Central memory CD8-positive, alpha-beta T cell (primary cell): Measurements from ENCODE around the gene PNRC1.
"Not testable (repeated sequence)": the region's sequence is repeated elsewhere in the genome, so short reads cannot be mapped to it uniquely, and the experiment has no call there.

Experiments
- ATAC-seq: fragments of 150-1000 bp; cut with Tn5 transposase; replicated peaks from 2 replicates; pipeline ENCODE4 v1.10.0; 2022; ENCODE audit warnings: mild to moderate bottlenecking, moderate FRiP score, moderate number of reproducible peaks; ENCODE audit not compliant: poor library complexity, severe bottlenecking; ENCODE audit errors: extremely low read depth
- DNase-seq, 2 donors: peaks; one replicate each; pipeline ENCODE4 v3.0.0; 2021; ENCODE audit warnings: low spot score in 2 of 2
- H3K27ac Mint-ChIP-seq: one replicate; pipeline ENCODE4 v1.8.0; 2022; ENCODE audit warnings: low read depth, mild to moderate bottlenecking, moderate library complexity, mixed read lengths
- H3K27me3 Mint-ChIP-seq: one replicate; pipeline ENCODE4 v1.8.0; 2022; ENCODE audit warnings: mixed read lengths
- H3K36me3 Mint-ChIP-seq: one replicate; pipeline ENCODE4 v1.8.0; 2022; ENCODE audit warnings: mild to moderate bottlenecking, moderate library complexity, mixed read lengths; ENCODE audit not compliant: insufficient read depth
- H3K4me1 Mint-ChIP-seq: one replicate; pipeline ENCODE4 v1.8.0; 2022; ENCODE audit warnings: mixed read lengths
- H3K4me3 Mint-ChIP-seq: one replicate; pipeline ENCODE4 v1.8.0; 2022; ENCODE audit warnings: mild to moderate bottlenecking, moderate library complexity, mixed read lengths
- H3K9me3 Mint-ChIP-seq: one replicate; pipeline ENCODE4 v1.8.0; 2022; ENCODE audit warnings: mixed read lengths

The PNRC1 gene

DNA sequence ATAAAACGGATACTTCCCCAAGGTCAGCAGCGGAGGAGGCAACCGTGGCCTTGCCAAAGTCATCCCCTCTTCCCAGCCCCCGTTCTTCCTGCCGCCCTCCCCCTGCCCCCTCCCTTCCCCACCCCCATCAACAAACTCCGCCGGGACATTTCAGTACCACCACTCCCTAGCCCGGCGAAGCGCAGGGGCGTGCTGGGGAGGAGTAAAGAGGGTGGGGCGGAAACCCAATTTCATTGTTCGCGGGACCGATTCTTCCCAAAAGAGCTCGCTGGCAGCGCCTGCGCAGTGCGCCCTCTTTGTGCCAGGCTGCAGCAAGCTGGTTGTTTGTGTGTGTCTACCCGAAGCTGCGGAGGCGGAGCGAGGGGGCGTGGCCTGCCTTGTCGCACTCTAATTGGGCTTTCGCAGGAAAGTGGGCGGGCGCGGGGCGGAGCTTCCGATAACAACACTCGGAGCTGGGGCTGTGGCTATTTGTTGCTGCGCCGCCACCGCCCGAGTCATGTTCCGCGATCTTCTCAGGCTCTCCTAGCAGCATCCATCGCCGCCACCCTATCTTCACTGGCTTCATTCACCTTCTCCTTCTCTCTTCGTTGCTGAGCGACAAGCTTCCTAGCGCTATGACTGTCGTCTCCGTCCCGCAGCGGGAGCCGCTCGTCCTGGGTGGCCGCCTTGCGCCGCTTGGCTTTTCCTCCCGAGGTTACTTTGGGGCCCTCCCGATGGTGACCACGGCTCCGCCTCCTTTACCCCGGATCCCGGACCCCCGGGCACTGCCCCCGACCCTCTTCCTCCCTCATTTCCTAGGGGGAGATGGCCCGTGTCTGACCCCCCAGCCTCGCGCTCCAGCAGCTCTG is at the start of gene PNRC1:
PNRC1 (plus strand) TSS at position 471 of the 848 bp plus-strand sequence; CDS start at position 615, 144 bp downstream.
- peaks cover 65% of the 10 kb centered on the region for H3K36me3 Mint-ChIP-seq
- DNase-seq = peak; percentile 99 to 100
- H3K27ac Mint-ChIP-seq = peak within 1 kb of the TSS; percentile 97
- H3K9me3 Mint-ChIP-seq = no peaks in the 10 kb centered on the region
- peak; percentile 63 for ATAC-seq
- H3K4me1 Mint-ChIP-seq = peaks cover 45% of the 10 kb centered on the region
- H3K4me3 Mint-ChIP-seq = peak within 1 kb of the TSS; percentile 94
- no peaks in the 10 kb centered on the region for H3K27me3 Mint-ChIP-seq

- peaks cover 2% of the 10 kb centered on the region for H3K9me3 Mint-ChIP-seq
- no peaks in the 10 kb centered on the region for H3K27me3 Mint-ChIP-seq
- no peak overlapping the region for H3K4me3 Mint-ChIP-seq
- no peaks in the 10 kb centered on the region for H3K36me3 Mint-ChIP-seq
- H3K4me1 Mint-ChIP-seq = no peaks in the 10 kb centered on the region
- no peak for ATAC-seq
- H3K27ac Mint-ChIP-seq = no peak overlapping the region
- no peak for DNase-seq
Observed at GRCh38 chr6:89032599-89032998, 48.0 kb upstream of the PNRC1 start.

- peaks cover 11% of the 10 kb centered on the region for H3K9me3 Mint-ChIP-seq
- H3K27me3 Mint-ChIP-seq = no peaks in the 10 kb centered on the region
- no peak for ATAC-seq
- DNase-seq = no peak
- H3K4me1 Mint-ChIP-seq = no peaks in the 10 kb centered on the region
- no peaks in the 10 kb centered on the region for H3K36me3 Mint-ChIP-seq
- H3K4me3 Mint-ChIP-seq = no peak overlapping the region
- H3K27ac Mint-ChIP-seq = no peak overlapping the region
Observed at GRCh38 chr6:89033461-89033860, 47.1 kb upstream of the PNRC1 start.

DNA sequence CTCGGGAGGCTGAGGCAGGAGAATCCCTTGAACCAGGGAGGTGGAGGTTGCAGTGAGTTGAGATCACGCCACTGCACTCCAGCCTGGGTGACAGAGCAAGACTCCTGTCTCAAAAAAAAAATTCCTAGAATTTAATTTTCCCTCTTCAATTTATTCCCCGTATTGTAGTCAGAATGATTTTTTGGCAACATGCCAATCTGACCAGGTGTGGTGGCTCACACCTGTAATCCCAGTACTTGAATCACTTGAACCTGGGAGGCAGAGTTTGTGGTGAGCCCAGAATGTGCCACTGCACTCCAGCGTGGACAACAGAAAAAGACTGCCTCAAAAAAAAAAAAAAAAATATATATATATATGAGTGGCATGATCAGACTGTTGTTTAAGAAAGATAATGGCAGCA is 46.4 kb upstream of the PNRC1 start:
- H3K27me3 Mint-ChIP-seq = not testable (repeated sequence)

DNA sequence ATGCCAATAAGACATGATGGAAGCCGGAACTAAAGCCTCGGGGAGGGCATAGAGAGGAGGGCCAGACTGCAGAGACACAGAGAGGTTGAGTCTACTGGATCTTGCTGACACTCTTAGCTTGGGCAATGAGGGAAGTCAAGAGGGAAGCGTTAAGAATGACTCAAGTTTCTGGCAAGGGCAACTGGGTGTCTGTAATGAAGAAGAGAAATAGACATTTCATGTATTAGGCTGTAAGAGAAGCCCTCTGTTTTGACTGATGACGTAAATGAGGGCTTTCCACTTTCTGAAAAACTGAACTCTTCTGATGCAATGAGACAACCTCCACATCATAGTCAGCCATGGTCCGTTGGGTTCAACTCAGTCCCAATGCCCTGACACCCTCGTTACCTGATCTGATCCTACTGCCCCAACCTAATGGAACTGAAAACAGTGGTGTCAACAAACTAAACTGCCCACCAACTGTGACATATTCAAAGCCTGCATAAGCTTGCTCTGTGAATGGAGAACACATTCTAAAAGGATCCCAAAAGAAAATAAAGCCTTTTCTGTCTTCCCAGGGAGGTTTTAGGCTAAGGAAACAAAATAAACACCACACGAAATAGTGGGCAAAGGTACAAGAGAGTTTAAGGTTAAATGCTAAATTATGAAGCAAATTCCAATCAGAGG is 45.8 kb upstream of the PNRC1 start:
- Mint-ChIP-seq H3K4me1 (no peaks in the 10 kb centered on the region), H3K27ac (no peak overlapping the region), H3K36me3 (no peaks in the 10 kb centered on the region), H3K9me3 (peaks cover 18% of the 10 kb centered on the region), H3K27me3 (no peaks in the 10 kb centered on the region), H3K4me3 (no peak overlapping the region)
- no peak for DNase-seq
- ATAC-seq = no peak

More for the DNA sequence above, 46.4 kb upstream of the PNRC1 start:
- H3K4me1 Mint-ChIP-seq, H3K27ac Mint-ChIP-seq, H3K4me3 Mint-ChIP-seq, ATAC-seq, DNase-seq, H3K36me3 Mint-ChIP-seq: not testable (repeated sequence)
- peaks cover 17% of the 10 kb centered on the region for H3K9me3 Mint-ChIP-seq

DNA sequence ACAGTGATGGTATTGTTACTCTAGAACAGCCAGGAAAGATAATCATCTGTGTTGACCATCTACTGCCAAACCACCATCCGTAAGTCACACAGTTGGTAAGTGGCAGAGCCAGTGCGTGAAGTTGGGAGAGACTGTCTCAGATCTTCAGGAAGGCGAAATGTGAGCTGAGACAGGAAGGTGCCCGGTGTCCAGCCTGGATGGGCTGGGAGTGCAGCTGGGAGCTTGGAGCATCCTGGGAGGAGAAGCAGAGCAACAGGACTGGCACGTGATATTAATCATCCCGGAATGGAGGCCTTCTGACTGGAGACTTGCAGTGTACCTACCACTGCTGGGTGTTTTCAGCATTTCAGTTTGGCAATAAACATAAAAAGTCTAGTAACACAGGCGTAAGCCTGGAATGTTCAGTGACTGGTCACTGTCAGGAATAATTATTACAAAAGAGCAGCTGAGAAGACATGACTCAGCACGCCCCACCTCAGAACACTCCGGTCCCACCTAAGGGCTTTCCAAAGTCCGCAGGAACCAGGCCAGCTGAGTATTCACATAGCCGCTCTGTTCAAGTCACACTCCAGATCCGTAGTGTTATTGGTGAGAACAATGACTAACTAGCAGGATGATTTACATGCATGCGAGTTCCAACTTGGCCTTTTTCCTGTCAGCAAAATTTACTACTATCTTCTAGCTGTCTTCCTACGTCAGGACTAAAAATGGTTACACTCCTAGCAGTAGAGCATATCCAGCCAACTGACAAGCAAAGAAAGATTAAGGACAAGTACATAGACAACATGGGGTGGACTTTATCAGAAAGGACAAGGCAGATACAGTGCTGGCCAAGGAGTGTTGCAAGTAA is 45.1 kb upstream of the PNRC1 start:
- ATAC-seq (no peak), DNase-seq (no peak)
- no peaks in the 10 kb centered on the region for H3K27me3 Mint-ChIP-seq
- H3K4me3 Mint-ChIP-seq = no peak overlapping the region
- H3K27ac Mint-ChIP-seq = no peak overlapping the region
- no peaks in the 10 kb centered on the region for H3K36me3 Mint-ChIP-seq
- H3K4me1 Mint-ChIP-seq = no peaks in the 10 kb centered on the region
- peaks cover 18% of the 10 kb centered on the region for H3K9me3 Mint-ChIP-seq

DNA sequence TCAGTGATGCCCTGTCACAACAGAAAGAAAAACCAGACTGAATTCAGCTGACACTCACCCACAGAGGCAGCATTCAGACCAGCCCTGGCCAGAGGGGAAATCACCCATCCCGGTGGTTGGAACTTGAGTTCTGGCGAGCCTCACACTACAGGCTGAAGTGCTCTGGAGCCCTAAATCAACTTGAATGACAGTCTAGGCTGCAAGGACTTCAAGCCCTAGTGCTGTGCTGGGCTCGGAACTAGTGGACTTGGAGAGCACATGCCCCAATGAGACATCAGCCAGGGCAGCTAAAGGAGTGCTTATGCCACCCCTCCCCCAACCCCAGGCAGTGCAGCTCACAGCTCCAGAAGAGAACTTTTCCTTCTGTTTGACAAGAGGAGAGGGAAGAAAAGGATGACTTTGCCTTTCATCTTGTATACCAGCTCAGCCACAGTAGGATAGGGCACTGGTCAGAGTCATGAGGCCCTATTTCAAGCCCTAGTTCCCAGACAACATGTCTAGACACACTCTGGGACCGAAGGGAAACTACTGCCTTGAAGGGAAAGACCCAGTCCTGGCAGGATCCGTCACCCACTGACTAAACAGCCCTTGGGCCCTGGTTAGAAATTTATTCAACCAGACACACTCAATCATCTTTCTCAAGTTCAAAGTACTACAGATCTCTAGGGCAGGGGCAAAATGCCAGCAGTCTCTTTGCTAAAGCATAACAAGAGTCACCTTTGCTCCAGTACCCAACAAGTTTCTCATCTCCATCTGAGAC is 43.2 kb upstream of the PNRC1 start:
- Mint-ChIP-seq H3K27me3 (no peaks in the 10 kb centered on the region), H3K4me3 (no peak overlapping the region), H3K36me3 (no peaks in the 10 kb centered on the region), H3K27ac (no peak overlapping the region), H3K4me1 (no peaks in the 10 kb centered on the region), H3K9me3 (peaks cover 18% of the 10 kb centered on the region)
- DNase-seq = no peak
- ATAC-seq = no peak

DNA sequence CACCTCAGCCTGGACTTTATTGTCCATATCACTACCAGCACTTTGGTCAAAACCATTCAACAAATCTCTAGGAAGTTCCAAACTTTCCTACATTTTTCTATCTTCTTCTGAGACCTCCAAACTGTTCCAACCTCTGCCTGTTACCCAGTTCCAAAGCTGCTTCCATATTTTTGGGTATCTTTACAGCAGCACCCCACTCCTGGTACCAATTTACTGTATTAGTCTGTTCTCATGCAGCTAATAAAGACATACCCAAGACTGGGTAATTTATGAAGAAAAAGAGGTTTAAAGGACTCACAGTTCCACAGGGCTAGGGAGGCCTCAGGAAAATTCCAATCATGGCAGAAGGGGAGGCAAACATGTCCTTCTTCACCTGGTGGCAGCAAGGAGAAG is 42.7 kb upstream of the PNRC1 start:
- not testable (repeated sequence) for ATAC-seq, H3K36me3 Mint-ChIP-seq, DNase-seq, H3K27me3 Mint-ChIP-seq, H3K4me3 Mint-ChIP-seq, H3K27ac Mint-ChIP-seq, H3K4me1 Mint-ChIP-seq
- peaks cover 18% of the 10 kb centered on the region for H3K9me3 Mint-ChIP-seq

GRCh38 chr6:89042664-89043063 is 37.9 kb upstream of the PNRC1 start:
- H3K9me3 Mint-ChIP-seq = peaks cover 16% of the 10 kb centered on the region
- no peak for ATAC-seq
- no peak overlapping the region for H3K27ac Mint-ChIP-seq
- no peak overlapping the region for H3K4me3 Mint-ChIP-seq
- H3K27me3 Mint-ChIP-seq = no peaks in the 10 kb centered on the region
- no peak for DNase-seq
- H3K36me3 Mint-ChIP-seq = no peaks in the 10 kb centered on the region
- no peaks in the 10 kb centered on the region for H3K4me1 Mint-ChIP-seq

- DNase-seq = no peak
Observed at GRCh38 chr6:89044328-89045010, 36.1 kb upstream of the PNRC1 start.

DNA sequence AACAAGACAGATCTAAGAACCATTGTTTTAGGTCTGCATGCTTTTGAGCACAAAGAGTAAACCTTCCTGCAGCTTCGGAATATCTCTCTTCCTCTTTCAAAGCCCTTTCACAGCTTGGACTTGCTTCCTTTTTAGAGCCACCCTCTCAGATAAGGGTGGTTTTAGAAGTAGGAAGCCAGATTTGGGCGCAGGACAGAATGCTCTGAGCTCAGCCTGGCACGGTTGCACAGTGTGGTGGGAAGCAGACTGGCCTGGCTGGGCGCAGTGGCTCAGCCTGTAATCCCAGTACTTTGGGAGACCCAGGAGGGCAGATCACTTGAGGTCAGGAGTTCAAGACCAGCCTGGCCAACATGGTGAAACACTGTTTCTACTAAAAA is 35.6 kb upstream of the PNRC1 start:
- ATAC-seq (peak; percentile 24), DNase-seq (no peak)
- H3K9me3 Mint-ChIP-seq = no peaks in the 10 kb centered on the region
- H3K27me3 Mint-ChIP-seq = no peaks in the 10 kb centered on the region
- H3K27ac Mint-ChIP-seq = no peak overlapping the region
- H3K4me3 Mint-ChIP-seq = no peak overlapping the region
- no peaks in the 10 kb centered on the region for H3K4me1 Mint-ChIP-seq
- no peaks in the 10 kb centered on the region for H3K36me3 Mint-ChIP-seq

More at GRCh38 chr6:89044328-89045010, 36.1 kb upstream of the PNRC1 start:
- no peak overlapping the region for H3K4me3 Mint-ChIP-seq
- no peak overlapping the region for H3K27ac Mint-ChIP-seq
- H3K9me3 Mint-ChIP-seq = no peaks in the 10 kb centered on the region
- no peaks in the 10 kb centered on the region for H3K36me3 Mint-ChIP-seq
- no peaks in the 10 kb centered on the region for H3K27me3 Mint-ChIP-seq
- H3K4me1 Mint-ChIP-seq = no peaks in the 10 kb centered on the region
- no peak for ATAC-seq
